Measurements from ENCODE around the gene RAB36. TPM values are rescaled to one million over a fixed set of nuclear protein-coding genes. Genes with fewer than 3 reads are reported as not detected.

Gene RAB36
- total RNA-seq, 1 experiment from 2014 or later: 1.1 TPM

- H3F3A ChIP-seq (ENCODE audit: low read length, unreplicated experiment): no peaks in the 10 kb centered on the region
- TF ChIP-seq EZH2phosphoT487 (IDR thresholded peaks at IDR 0.05; ENCODE audit: borderline replicate concordance, low read length): no peak
- TF ChIP-seq CTCF (conservative IDR thresholded peaks at IDR 0.05; ENCODE audit: low read depth, low read length): no peak
- TF ChIP-seq EZH2 (IDR thresholded peaks at IDR 0.05; ENCODE audit: low read length, unreplicated experiment): no peak
- ChIA-PET CTCF (no interaction called here), POLR2A (ENCODE audit: unreplicated experiment) (no interaction called here)
- no peak overlapping the region for H2AFZ ChIP-seq (ENCODE audit: low read length)
- H3K9me2 ChIP-seq (replicated peaks; ENCODE audit: low read length): no peaks in the 10 kb centered on the region
- ATAC-seq: peak; percentile 36
- H3K27ac ChIP-seq (ENCODE audit: low read length): no peak overlapping the region
- no peak overlapping the region for H3K4me2 ChIP-seq (ENCODE audit: low read length)
- H3K36me3 ChIP-seq (ENCODE audit: low read depth, low read length): no peaks in the 10 kb centered on the region
- H3K4me1 ChIP-seq (ENCODE audit: insufficient read depth, low read length): peaks cover 33% of the 10 kb centered on the region
- no peaks in the 10 kb centered on the region for H3K27me3 ChIP-seq (ENCODE audit: low read length)
- BruUV-seq (replicated peaks): no TSS peak
- peak; percentile 72 for DNase-seq
- H3K9ac ChIP-seq (ENCODE audit: low read length): no peak overlapping the region
- intact Hi-C loops (cut with micrococcal nuclease): no loop called here
- no peaks in the 10 kb centered on the region for H3K9me3 ChIP-seq (ENCODE audit: low read length)
- H4K20me1 ChIP-seq (ENCODE audit: low read length): no peaks in the 10 kb centered on the region
- no peaks in the 10 kb centered on the region for H3K79me2 ChIP-seq (ENCODE audit: low read length)
- no peak overlapping the region for H3K4me3 ChIP-seq (ENCODE audit: low read length)
These were observed 2.5 kb downstream of the RAB36 start for GRCh38 chr22:23147617-23148387.

- Histone ChIP-seq H2AFZ (ENCODE audit: low read length) (no peak overlapping the region), H3K4me3 (ENCODE audit: low read length) (no peak overlapping the region), H3K9me3 (ENCODE audit: low read length) (no peaks in the 10 kb centered on the region), H3K4me1 (ENCODE audit: insufficient read depth, low read length) (peaks cover 30% of the 10 kb centered on the region), H3K9ac (ENCODE audit: low read length) (no peak overlapping the region), H3K27ac (ENCODE audit: low read length) (no peak overlapping the region), H3K79me2 (ENCODE audit: low read length) (no peaks in the 10 kb centered on the region), H4K20me1 (ENCODE audit: low read length) (no peaks in the 10 kb centered on the region), H3K36me3 (ENCODE audit: low read depth, low read length) (no peaks in the 10 kb centered on the region), H3K9me2 (replicated peaks; ENCODE audit: low read length) (no peaks in the 10 kb centered on the region), H3F3A (ENCODE audit: low read length, unreplicated experiment) (no peaks in the 10 kb centered on the region), H3K4me2 (ENCODE audit: low read length) (no peak overlapping the region), H3K27me3 (ENCODE audit: low read length) (no peaks in the 10 kb centered on the region)
- no TSS peak for BruUV-seq (replicated peaks)
- ChIA-PET CTCF (no interaction called here), POLR2A (ENCODE audit: unreplicated experiment) (no interaction called here)
- intact Hi-C loops (cut with micrococcal nuclease): no loop called here
- DNase-seq (no peak), ATAC-seq (no peak)
- TF ChIP-seq EZH2 (IDR thresholded peaks at IDR 0.05; ENCODE audit: low read length, unreplicated experiment): no peak
- TF ChIP-seq EZH2phosphoT487 (IDR thresholded peaks at IDR 0.05; ENCODE audit: borderline replicate concordance, low read length): no peak
- no peak for TF ChIP-seq CTCF (conservative IDR thresholded peaks at IDR 0.05; ENCODE audit: low read depth, low read length)
These were observed 4.5 kb downstream of the RAB36 start for GRCh38 chr22:23149743-23150238.

GRCh38 chr22:23150762-23151161, 5.5 kb downstream of the RAB36 start:
- Histone ChIP-seq H3K27me3 (ENCODE audit: low read length) (no peaks in the 10 kb centered on the region), H3K4me2 (ENCODE audit: low read length) (no peak overlapping the region), H3F3A (ENCODE audit: low read length, unreplicated experiment) (no peaks in the 10 kb centered on the region), H3K4me3 (ENCODE audit: low read length) (no peak overlapping the region), H3K79me2 (ENCODE audit: low read length) (no peaks in the 10 kb centered on the region), H2AFZ (ENCODE audit: low read length) (no peak overlapping the region), H3K9me2 (replicated peaks; ENCODE audit: low read length) (no peaks in the 10 kb centered on the region), H3K9ac (ENCODE audit: low read length) (no peak overlapping the region), H3K36me3 (ENCODE audit: low read depth, low read length) (no peaks in the 10 kb centered on the region), H3K9me3 (ENCODE audit: low read length) (no peaks in the 10 kb centered on the region), H3K27ac (ENCODE audit: low read length) (no peak overlapping the region), H4K20me1 (ENCODE audit: low read length) (no peaks in the 10 kb centered on the region), H3K4me1 (ENCODE audit: insufficient read depth, low read length) (peaks cover 25% of the 10 kb centered on the region)
- ChIA-PET CTCF (no interaction called here), POLR2A (ENCODE audit: unreplicated experiment) (no interaction called here)
- TF ChIP-seq EZH2 (IDR thresholded peaks at IDR 0.05; ENCODE audit: low read length, unreplicated experiment): no peak
- ATAC-seq (no peak), DNase-seq (no peak)
- no TSS peak for BruUV-seq (replicated peaks)
- intact Hi-C loops (cut with micrococcal nuclease): no loop called here

Data from PC-3 (cell line).